Kidney glomerular epithelial cell (primary cell): ENCODE data around the gene GOLGA6D.
A peak's percentile ranks its signal among the peaks of the same experiment; 100 is the strongest.
"Not testable (repeated sequence)": the region's sequence is repeated elsewhere in the genome, so short reads cannot be mapped to it uniquely, and the experiment has no call there.

Source experiments
- DNase-seq: peaks from one replicate; lab custom pipeline; 2025; lab: John Stamatoyannopoulos, UW

GOLGA6D gene

GRCh38 chr15:75278497-75278896 lies 4.1 kb upstream of the GOLGA6D start:
- DNase-seq = not testable (repeated sequence)

- not testable (repeated sequence) for DNase-seq
These were observed 1.5 kb downstream of the GOLGA6D start for GRCh38 chr15:75284152-75284551.

GRCh38 chr15:75293660-75294059 lies 11.0 kb downstream of the GOLGA6D start:
- not testable (repeated sequence) for DNase-seq

GRCh38 chr15:75298541-75299310 lies 16.1 kb downstream of the GOLGA6D start:
- not testable (repeated sequence) for DNase-seq

- not testable (repeated sequence) for DNase-seq
These were observed 16.7 kb downstream of the GOLGA6D start for GRCh38 chr15:75299311-75299688.

GRCh38 chr15:75300026-75300425 lies 17.4 kb downstream of the GOLGA6D start:
- DNase-seq = not testable (repeated sequence)

- no peak for DNase-seq
These were observed 19.7 kb downstream of the GOLGA6D start for GRCh38 chr15:75302318-75302717.

- DNase-seq = not testable (repeated sequence)
These were observed 20.1 kb downstream of the GOLGA6D start for GRCh38 chr15:75302753-75303152.

- no peak for DNase-seq
These were observed 23.6 kb downstream of the GOLGA6D start for GRCh38 chr15:75306188-75306587.

GRCh38 chr15:75307778-75308390 lies 25.2 kb downstream of the GOLGA6D start:
- DNase-seq = peak; percentile 5

GRCh38 chr15:75309711-75310110 lies 27.1 kb downstream of the GOLGA6D start:
- DNase-seq = peak; percentile 23

GRCh38 chr15:75312548-75312947 lies 29.9 kb downstream of the GOLGA6D start:
- DNase-seq = not testable (repeated sequence)

- DNase-seq = no peak
These were observed 30.6 kb downstream of the GOLGA6D start for GRCh38 chr15:75313116-75313845.

GRCh38 chr15:75314552-75315290 lies 32.1 kb downstream of the GOLGA6D start:
- no peak for DNase-seq

- DNase-seq = not testable (repeated sequence)
These were observed 36.7 kb downstream of the GOLGA6D start for GRCh38 chr15:75319231-75319897.

- no peak for DNase-seq
These were observed 39.1 kb downstream of the GOLGA6D start for GRCh38 chr15:75321711-75322110.

GRCh38 chr15:75325922-75326321 lies 43.3 kb downstream of the GOLGA6D start:
- DNase-seq = no peak

- no peak for DNase-seq
These were observed 44.4 kb downstream of the GOLGA6D start for GRCh38 chr15:75327005-75327404.

- no peak for DNase-seq
These were observed 44.9 kb downstream of the GOLGA6D start for GRCh38 chr15:75327491-75327890.

- DNase-seq = no peak
These were observed 46.1 kb downstream of the GOLGA6D start for GRCh38 chr15:75328493-75329314.

GRCh38 chr15:75329571-75329970 lies 46.9 kb downstream of the GOLGA6D start:
- no peak for DNase-seq
